Bronchial epithelial cell (primary cell): ENCODE data around the gene RBPJ. TPM values are rescaled to one million over a fixed set of nuclear protein-coding genes. Genes with fewer than 3 reads are reported as not detected.

ENCODE experiments used
- DNase-seq: peaks from one replicate; pipeline ENCODE4 v3.0.0-alpha.2; 2010; ENCODE audit warnings: low read depth
- FAIRE-seq: peaks from 2 replicates; lab custom pipeline; 2011; peaks lifted over from hg19 to GRCh38; lab: Jason Lieb, UNC
- H3K27me3 ChIP-seq: 2 replicates; pipeline ENCODE4 v1.5.1; 2011; ENCODE audit warnings: low read length; ENCODE audit not compliant: control insufficient read depth, insufficient read depth
- H3K36me3 ChIP-seq: 2 replicates; pipeline ENCODE4 v1.5.1; 2011; ENCODE audit warnings: low read length; ENCODE audit not compliant: control insufficient read depth, insufficient read depth
- H3K4me3 ChIP-seq: 2 replicates; pipeline ENCODE4 v1.5.1; 2011; ENCODE audit warnings: mild to moderate bottlenecking, low read depth, low read length, control low read depth
- CTCF ChIP-seq: IDR thresholded peaks from 2 replicates; pipeline ENCODE4 v1.5.1; 2011; ENCODE audit warnings: mild to moderate bottlenecking, moderate library complexity, low read length, control low read depth, inconsistent platforms; ENCODE audit not compliant: insufficient read depth, severe bottlenecking
- total RNA-seq: library from RNA; depleted of rRNA; stranded (reverse); fragments of >200 nt; gene quantifications from 2 replicates; pipeline ENCODE4 v1.2.1, GENCODE V29; 2014

RBPJ gene
- total RNA-seq, 1 donor from 2014 or later, result 34.5 TPM

- Histone ChIP-seq H3K36me3 (no peaks in the 10 kb centered on the region), H3K4me3 (no peak overlapping the region), H3K27me3 (no peaks in the 10 kb centered on the region)
- DNase-seq (no peak), FAIRE-seq (no peak)
- TF ChIP-seq CTCF, result no peak
Measured at GRCh38 chr4:26377328-26378311, 56.8 kb downstream of the RBPJ start.

- FAIRE-seq, result no peak
- Histone ChIP-seq H3K4me3 (no peak overlapping the region), H3K36me3 (no peaks in the 10 kb centered on the region), H3K27me3 (no peaks in the 10 kb centered on the region)
- DNase-seq, result no peak
- TF ChIP-seq CTCF, result no peak
Measured at GRCh38 chr4:26379837-26380236, 59.0 kb downstream of the RBPJ start.

- Histone ChIP-seq H3K4me3 (no peak overlapping the region), H3K36me3 (no peaks in the 10 kb centered on the region), H3K27me3 (no peaks in the 10 kb centered on the region)
- FAIRE-seq (no peak), DNase-seq (no peak)
- TF ChIP-seq CTCF, result no peak
Measured at GRCh38 chr4:26380740-26381139, 59.9 kb downstream of the RBPJ start.

- H3K4me3 ChIP-seq, result no peak overlapping the region
- H3K36me3 ChIP-seq, result no peaks in the 10 kb centered on the region
- TF ChIP-seq CTCF, result no peak
- H3K27me3 ChIP-seq, result no peaks in the 10 kb centered on the region
- DNase-seq (no peak), FAIRE-seq (no peak)
Measured at GRCh38 chr4:26384380-26385057, 63.7 kb downstream of the RBPJ start.

- Histone ChIP-seq H3K4me3 (no peak overlapping the region), H3K36me3 (no peaks in the 10 kb centered on the region), H3K27me3 (no peaks in the 10 kb centered on the region)
- TF ChIP-seq CTCF, result no peak
- DNase-seq (no peak), FAIRE-seq (no peak)
Measured at GRCh38 chr4:26385690-26386089, 64.9 kb downstream of the RBPJ start.
